GM12873 (cell line): Measurements from ENCODE around the gene ATF7.

Source experiments
- CTCF ChIP-seq: IDR thresholded peaks from 2 replicates; pipeline ENCODE4 v1.5.1; 2012; ENCODE audit warnings: low read depth, mild to moderate bottlenecking, moderate library complexity, low read length, control low read depth; ENCODE audit not compliant: insufficient read depth; ENCODE audit errors: missing control alignments

The ATF7 gene

GRCh38 chr12:53505555-53506449 lies 120.4 kb downstream of the ATF7 start:
- TF ChIP-seq CTCF, result no peak

- no peak for TF ChIP-seq CTCF
Observed at GRCh38 chr12:53505086-53505485, 121.1 kb downstream of the ATF7 start.

GRCh38 chr12:53504004-53504920 lies 121.9 kb downstream of the ATF7 start:
- TF ChIP-seq CTCF, result no peak

- TF ChIP-seq CTCF, result no peak
Observed at GRCh38 chr12:53502983-53503728, 123.0 kb downstream of the ATF7 start.

- no peak for TF ChIP-seq CTCF
Observed at GRCh38 chr12:53502331-53502730, 123.9 kb downstream of the ATF7 start.

GRCh38 chr12:53501615-53502181 lies 124.5 kb downstream of the ATF7 start:
- no peak for TF ChIP-seq CTCF
